Upper lobe of left lung (tissue), 6 donors: ENCODE measurements around the gene HSD11B2. TPM values are rescaled to one million over a fixed set of nuclear protein-coding genes. Genes with fewer than 3 reads are reported as not detected.

Experiments
- ATAC-seq, 2 donors: fragments of 200-7000 bp; cut with Tn5 transposase; one replicate each; pipeline ENCODE4 v1.9.1; 2022; ENCODE audit warnings: mild to moderate bottlenecking in 2 of 2, moderate library complexity in 2 of 2; ENCODE audit not compliant: low FRiP score in 2 of 2
- DNase-seq, 2 donors: peaks; one replicate each; pipeline ENCODE4 v3.0.0-alpha.2; 2019 to 2020
- H3K27ac ChIP-seq, 4 donors: fragments of 200-600 bp; sonication (generic); one replicate each; pipeline ENCODE4 v1.5.1; 2016 to 2019
- H3K27me3 ChIP-seq, 4 donors: fragments of 200-600 bp; sonication (generic); one replicate each; pipeline ENCODE4 v1.5.1; 2017 to 2019
- H3K36me3 ChIP-seq, 4 donors: fragments of 200-600 bp; sonication (generic); one replicate each; pipeline ENCODE4 v1.5.1; 2016 to 2019
- H3K4me1 ChIP-seq, 4 donors: fragments of 200-600 bp; sonication (generic); one replicate each; pipeline ENCODE4 v1.5.1; 2018 to 2019
- H3K4me3 ChIP-seq, 4 donors: fragments of 200-600 bp; sonication (generic); one replicate each; pipeline ENCODE4 v1.5.1; 2017 to 2019; ENCODE audit warnings: mild to moderate bottlenecking in 2 of 4, moderate library complexity in 1 of 4
- H3K9me3 ChIP-seq, 4 donors: fragments of 200-600 bp; sonication (generic); one replicate each; pipeline ENCODE4 v1.5.1; 2018 to 2019
- CTCF ChIP-seq, 6 experiments: fragments of 450-650 bp in 4 of 6; fragments of 200-600 bp in 2 of 6; sonication (generic) in 2 of 6; IDR thresholded peaks; one replicate each; pipeline ENCODE4 v1.5.1; 2016 to 2019; ENCODE audit warnings: antibody characterized with exemption in 6 of 6
- EP300 ChIP-seq, 4 donors: sonication (generic); formaldehyde crosslinking; IDR thresholded peaks; one replicate each; pipeline ENCODE4 v1.5.1; 2017; ENCODE audit warnings: antibody characterized with exemption in 4 of 4, control low read depth in 2 of 4
- POLR2A ChIP-seq, 4 donors: fragments of 450-650 bp; IDR thresholded peaks; one replicate each; pipeline ENCODE4 v1.5.1; 2016 to 2017; ENCODE audit warnings: antibody characterized with exemption in 4 of 4, mild to moderate bottlenecking in 2 of 4
- POLR2AphosphoS5 ChIP-seq, 2 donors: sonication (generic); formaldehyde crosslinking; IDR thresholded peaks; one replicate each; pipeline ENCODE4 v1.5.1; 2017; ENCODE audit warnings: antibody characterized with exemption in 2 of 2
- WGBS, 2 donors: methylation state at CpG; one replicate each; pipeline ENCODE4 v1.1.5; 2017 to 2018; 5-methylcytosine and 5-hydroxymethylcytosine counted together
- total RNA-seq, 6 donors: library from RNA; depleted of rRNA in 4 of 6; stranded (reverse); fragments of >200 nt in 4 of 6; gene quantifications; one replicate each; pipeline versions ENCODE4 v1.1.0 to v1.2.1, GENCODE V29; 2016 to 2021
- donor health status: DM: no; HTN: no; CAD: no; lungs with moderate emphysema.
- donor health status: DM: no; HTN: yes; CAD: no; lungs with severe emphysema.

Gene HSD11B2
- total RNA-seq, 6 donors from 2014 or later: 0.78 to 5.0 (median 1.6) TPM

GRCh38 chr16:67426950-67427349, 4.0 kb upstream of the HSD11B2 start:
- no peaks in the 10 kb centered on the region for H3K9me3 ChIP-seq
- H3K4me1 ChIP-seq: peaks cover 21 to 39% (median 34%) of the 10 kb centered on the region in 4 donors
- no peak for TF ChIP-seq POLR2A (IDR thresholded peaks at IDR 0.05)
- TF ChIP-seq EP300 (IDR thresholded peaks at IDR 0.05): no peak
- TF ChIP-seq CTCF (IDR thresholded peaks at IDR 0.05): no peak
- no peak for TF ChIP-seq POLR2AphosphoS5 (IDR thresholded peaks at IDR 0.05)
- no peaks in the 10 kb centered on the region for H3K36me3 ChIP-seq
- DNase-seq: no peak
- ATAC-seq: peak in 1 of 2 donors; percentile 54
- peaks cover 0 to 12% (median 4%) of the 10 kb centered on the region in 4 donors for H3K27me3 ChIP-seq
- no peak overlapping the region for H3K4me3 ChIP-seq
- 81% methylated on average over 7 of the region's 7 CpGs for WGBS, 2 donors
- H3K27ac ChIP-seq: no peak overlapping the region

GRCh38 chr16:67428146-67428731, 2.7 kb upstream of the HSD11B2 start:
- Histone ChIP-seq H3K4me3 (no peak overlapping the region), H3K27ac (no peak overlapping the region), H3K4me1 (peaks cover 27 to 50% (median 41%) of the 10 kb centered on the region in 4 donors), H3K27me3 (peaks cover 0 to 12% (median 4%) of the 10 kb centered on the region in 4 donors), H3K9me3 (no peaks in the 10 kb centered on the region), H3K36me3 (no peaks in the 10 kb centered on the region)
- ATAC-seq: peak; percentile 77
- 46 to 49% methylated on average over 2 to 3 of the region's 11 CpGs for WGBS, 2 donors
- TF ChIP-seq POLR2AphosphoS5 (IDR thresholded peaks at IDR 0.05): no peak
- peak; percentile 64 to 88 (median 76) for TF ChIP-seq CTCF (IDR thresholded peaks at IDR 0.05)
- peak in 1 of 2 donors; percentile 83 for DNase-seq

- DNase-seq (no peak), ATAC-seq (no peak)
- 100% methylated on average over 3 of the region's 3 CpGs for WGBS, 2 donors
- peaks cover 0 to 12% (median 4%) of the 10 kb centered on the region in 4 donors for H3K27me3 ChIP-seq
- H3K27ac ChIP-seq: no peak overlapping the region
- H3K9me3 ChIP-seq: no peaks in the 10 kb centered on the region
- no peak for TF ChIP-seq POLR2AphosphoS5 (IDR thresholded peaks at IDR 0.05)
- TF ChIP-seq CTCF (IDR thresholded peaks at IDR 0.05): no peak
- TF ChIP-seq POLR2A (IDR thresholded peaks at IDR 0.05): no peak
- TF ChIP-seq EP300 (IDR thresholded peaks at IDR 0.05): no peak
- H3K4me1 ChIP-seq: peaks cover 27 to 45% (median 37%) of the 10 kb centered on the region in 4 donors
- H3K4me3 ChIP-seq: no peak overlapping the region
- no peaks in the 10 kb centered on the region for H3K36me3 ChIP-seq
Observed at GRCh38 chr16:67429053-67429798, 1.7 kb upstream of the HSD11B2 start.

- WGBS, 2 donors: 47% methylated on average over 3 to 11 of the region's 13 CpGs
- Histone ChIP-seq H3K27ac (peak overlapping the region in 1 of 4 donors; percentile 58), H3K4me1 (peaks cover 27 to 41% (median 37%) of the 10 kb centered on the region in 4 donors), H3K9me3 (no peaks in the 10 kb centered on the region), H3K27me3 (peaks cover 0 to 12% (median 4%) of the 10 kb centered on the region in 4 donors), H3K36me3 (no peaks in the 10 kb centered on the region), H3K4me3 (peak overlapping the region in 3 of 4 donors; percentile 46 to 60 (median 56))
- TF ChIP-seq CTCF (IDR thresholded peaks at IDR 0.05): no peak
- no peak for TF ChIP-seq POLR2A (IDR thresholded peaks at IDR 0.05)
- TF ChIP-seq EP300 (IDR thresholded peaks at IDR 0.05): no peak
- TF ChIP-seq POLR2AphosphoS5 (IDR thresholded peaks at IDR 0.05): no peak
- DNase-seq (no peak), ATAC-seq (no peak)
Observed at GRCh38 chr16:67429799-67430503, 970 bp upstream of the HSD11B2 start.
